ENCODE data around the gene FBH1.

- TF ChIP-seq CTCF (IDR thresholded peaks at IDR 0.05 in 4 of 5, conservative IDR thresholded peaks at IDR 0.05 in 1 of 5) (no peak), POLR2A (IDR thresholded peaks at IDR 0.05) (no peak)
Measured at GRCh38 chr10:5904227-5904626, 14.2 kb downstream of the FBH1 start.

All from gastrocnemius medialis (tissue), 4 donors.